Transverse colon (tissue), 3 donors: ENCODE results near the gene PRR9.

Source experiments
- POLR2A ChIP-seq: fragments of 450-650 bp; IDR thresholded peaks from one replicate; pipeline ENCODE4 v1.6.1; 2016; ENCODE audit warnings: antibody characterized with exemption, mild to moderate bottlenecking, moderate library complexity
- TF ChIP-seq, protein P1 (sequence below), 5 experiments: fragments of 200-600 bp in 3 of 5; fragments of 450-650 bp in 2 of 5; sonication (generic) in 3 of 5; IDR thresholded peaks; 1 replicate in 2 of 5; 2 replicates in 3 of 5; pipeline ENCODE4 v1.5.1; 2016 to 2017; ENCODE audit warnings: antibody characterized with exemption in 5 of 5, inconsistent platforms in 3 of 5, mild to moderate bottlenecking in 2 of 5, moderate library complexity in 1 of 5

GRCh38 chr1:153194331-153195050, 22.9 kb upstream of the PRR9 start:
- TF ChIP-seq, protein P1, sequence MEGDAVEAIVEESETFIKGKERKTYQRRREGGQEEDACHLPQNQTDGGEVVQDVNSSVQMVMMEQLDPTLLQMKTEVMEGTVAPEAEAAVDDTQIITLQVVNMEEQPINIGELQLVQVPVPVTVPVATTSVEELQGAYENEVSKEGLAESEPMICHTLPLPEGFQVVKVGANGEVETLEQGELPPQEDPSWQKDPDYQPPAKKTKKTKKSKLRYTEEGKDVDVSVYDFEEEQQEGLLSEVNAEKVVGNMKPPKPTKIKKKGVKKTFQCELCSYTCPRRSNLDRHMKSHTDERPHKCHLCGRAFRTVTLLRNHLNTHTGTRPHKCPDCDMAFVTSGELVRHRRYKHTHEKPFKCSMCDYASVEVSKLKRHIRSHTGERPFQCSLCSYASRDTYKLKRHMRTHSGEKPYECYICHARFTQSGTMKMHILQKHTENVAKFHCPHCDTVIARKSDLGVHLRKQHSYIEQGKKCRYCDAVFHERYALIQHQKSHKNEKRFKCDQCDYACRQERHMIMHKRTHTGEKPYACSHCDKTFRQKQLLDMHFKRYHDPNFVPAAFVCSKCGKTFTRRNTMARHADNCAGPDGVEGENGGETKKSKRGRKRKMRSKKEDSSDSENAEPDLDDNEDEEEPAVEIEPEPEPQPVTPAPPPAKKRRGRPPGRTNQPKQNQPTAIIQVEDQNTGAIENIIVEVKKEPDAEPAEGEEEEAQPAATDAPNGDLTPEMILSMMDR (IDR thresholded peaks at IDR 0.05): no peak
- TF ChIP-seq POLR2A: no peak
